Neutrophil (primary cell): ENCODE measurements around the gene SOBP.

Experiments
- H3K27ac ChIP-seq: fragments of 200-600 bp; sonication (generic); 2 replicates; pipeline ENCODE4 v1.5.1; 2016; ENCODE audit warnings: mild to moderate bottlenecking, moderate library complexity
- H3K27me3 ChIP-seq: fragments of 200-600 bp; sonication (generic); 2 replicates; pipeline ENCODE4 v1.6.0; 2016; ENCODE audit warnings: mild to moderate bottlenecking
- H3K36me3 ChIP-seq: fragments of 200-600 bp; sonication (generic); 2 replicates; pipeline ENCODE4 v1.5.1; 2017
- H3K4me1 ChIP-seq, 2 experiments: fragments of 200-600 bp in 1 of 2; sonication (generic) in 1 of 2; 1 replicate in 1 of 2; 2 replicates in 1 of 2; pipeline versions ENCODE4 v1.5.1 to v1.6.1; 2013 to 2016; ENCODE audit warnings: low read depth in 1 of 2, low read length in 1 of 2, mild to moderate bottlenecking in 1 of 2, moderate library complexity in 1 of 2; ENCODE audit not compliant: control insufficient read depth in 1 of 2, insufficient read depth in 1 of 2
- H3K4me3 ChIP-seq, 2 experiments: fragments of 200-600 bp in 1 of 2; sonication (generic) in 1 of 2; 1 replicate in 1 of 2; 2 replicates in 1 of 2; pipeline ENCODE4 v1.5.1; 2013 to 2016; ENCODE audit warnings: low read depth in 1 of 2, low read length in 1 of 2, mild to moderate bottlenecking in 1 of 2, moderate library complexity in 1 of 2
- H3K9me3 ChIP-seq: fragments of 200-600 bp; sonication (generic); 2 replicates; pipeline ENCODE4 v1.5.1; 2016
- TF ChIP-seq, protein P1 (sequence below): fragments of 200-600 bp; sonication (generic); IDR thresholded peaks from 2 replicates; pipeline ENCODE4 v1.5.1; 2016; ENCODE audit warnings: antibody characterized with exemption

The SOBP gene

GRCh38 chr6:107533415-107534059 is 43.6 kb downstream of the SOBP start:
- Histone ChIP-seq H3K27ac (no peak overlapping the region), H3K4me3 (no peak overlapping the region), H3K9me3 (no peaks in the 10 kb centered on the region), H3K36me3 (no peaks in the 10 kb centered on the region), H3K27me3 (peaks cover 47% of the 10 kb centered on the region), H3K4me1 (no peaks in the 10 kb centered on the region)
- TF ChIP-seq, protein P1, sequence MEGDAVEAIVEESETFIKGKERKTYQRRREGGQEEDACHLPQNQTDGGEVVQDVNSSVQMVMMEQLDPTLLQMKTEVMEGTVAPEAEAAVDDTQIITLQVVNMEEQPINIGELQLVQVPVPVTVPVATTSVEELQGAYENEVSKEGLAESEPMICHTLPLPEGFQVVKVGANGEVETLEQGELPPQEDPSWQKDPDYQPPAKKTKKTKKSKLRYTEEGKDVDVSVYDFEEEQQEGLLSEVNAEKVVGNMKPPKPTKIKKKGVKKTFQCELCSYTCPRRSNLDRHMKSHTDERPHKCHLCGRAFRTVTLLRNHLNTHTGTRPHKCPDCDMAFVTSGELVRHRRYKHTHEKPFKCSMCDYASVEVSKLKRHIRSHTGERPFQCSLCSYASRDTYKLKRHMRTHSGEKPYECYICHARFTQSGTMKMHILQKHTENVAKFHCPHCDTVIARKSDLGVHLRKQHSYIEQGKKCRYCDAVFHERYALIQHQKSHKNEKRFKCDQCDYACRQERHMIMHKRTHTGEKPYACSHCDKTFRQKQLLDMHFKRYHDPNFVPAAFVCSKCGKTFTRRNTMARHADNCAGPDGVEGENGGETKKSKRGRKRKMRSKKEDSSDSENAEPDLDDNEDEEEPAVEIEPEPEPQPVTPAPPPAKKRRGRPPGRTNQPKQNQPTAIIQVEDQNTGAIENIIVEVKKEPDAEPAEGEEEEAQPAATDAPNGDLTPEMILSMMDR = no peak

DNA sequence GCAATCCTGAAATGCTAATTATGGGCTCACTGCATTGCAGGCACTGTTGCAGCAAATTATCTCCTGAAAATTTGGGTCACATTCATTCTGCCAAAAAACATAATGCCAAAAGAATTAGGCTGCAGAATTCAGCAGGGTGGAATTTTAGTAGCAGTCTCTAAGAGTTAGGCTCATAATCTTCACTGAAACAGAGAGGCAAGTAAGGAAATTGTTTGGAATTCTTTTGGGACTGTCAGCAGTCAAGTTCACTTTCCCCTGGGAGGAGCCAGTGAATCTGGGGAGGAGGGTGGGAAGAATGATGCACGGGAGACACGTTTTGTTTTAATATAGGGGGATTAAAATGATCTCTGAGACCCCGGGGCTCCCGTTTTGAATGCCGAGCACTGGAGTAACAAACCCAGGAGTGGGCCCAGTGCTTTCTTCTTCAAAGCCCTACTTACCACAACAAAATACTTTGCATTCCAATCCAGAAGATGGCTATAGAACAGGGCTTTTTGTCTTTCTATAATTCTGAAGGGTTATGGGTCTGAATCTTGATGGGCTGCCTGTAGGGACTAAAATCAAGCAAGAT is 44.7 kb downstream of the SOBP start:
- Histone ChIP-seq H3K36me3 (no peaks in the 10 kb centered on the region), H3K4me3 (no peak overlapping the region), H3K27ac (no peak overlapping the region), H3K4me1 (no peaks in the 10 kb centered on the region), H3K9me3 (no peaks in the 10 kb centered on the region), H3K27me3 (peaks cover 58% of the 10 kb centered on the region)
- TF ChIP-seq, protein P1 = no peak

- H3K36me3 ChIP-seq = no peaks in the 10 kb centered on the region
- H3K9me3 ChIP-seq = no peaks in the 10 kb centered on the region
- H3K4me1 ChIP-seq = no peaks in the 10 kb centered on the region
- TF ChIP-seq, protein P1 = no peak
- H3K4me3 ChIP-seq = no peak overlapping the region
- no peak overlapping the region for H3K27ac ChIP-seq
- peaks cover 68% of the 10 kb centered on the region for H3K27me3 ChIP-seq
These were observed 45.7 kb downstream of the SOBP start for GRCh38 chr6:107535626-107536025.

- Histone ChIP-seq H3K27me3 (peaks cover 72% of the 10 kb centered on the region), H3K4me3 (no peak overlapping the region), H3K36me3 (no peaks in the 10 kb centered on the region), H3K4me1 (no peaks in the 10 kb centered on the region), H3K27ac (no peak overlapping the region), H3K9me3 (no peaks in the 10 kb centered on the region)
- TF ChIP-seq, protein P1 = no peak
These were observed 46.5 kb downstream of the SOBP start for GRCh38 chr6:107536180-107536961.

- Histone ChIP-seq H3K36me3 (no peaks in the 10 kb centered on the region), H3K27me3 (peaks cover 84% of the 10 kb centered on the region), H3K9me3 (no peaks in the 10 kb centered on the region), H3K4me1 (no peaks in the 10 kb centered on the region), H3K4me3 (no peak overlapping the region), H3K27ac (no peak overlapping the region)
- TF ChIP-seq, protein P1 = no peak
These were observed 47.6 kb downstream of the SOBP start for GRCh38 chr6:107537559-107537958.
